GM21576 (cell line): ENCODE results near the gene USP35.

Experiments
- ATAC-seq: cut with Tn5 transposase; IDR thresholded peaks from one replicate; pipeline ENCODE4 v1.9.1; 2021; ENCODE audit warnings: mild to moderate bottlenecking, moderate library complexity; ENCODE audit not compliant: unreplicated experiment

Gene USP35

GRCh38 chr11:78197816-78198215 is 9.1 kb downstream of the USP35 start:
- ATAC-seq, result no peak

- no peak for ATAC-seq
Measured at GRCh38 chr11:78199015-78199652, 10.4 kb downstream of the USP35 start.

GRCh38 chr11:78199653-78200015 is 10.9 kb downstream of the USP35 start:
- ATAC-seq, result no peak

GRCh38 chr11:78200061-78200460 is 11.3 kb downstream of the USP35 start:
- ATAC-seq, result no peak

- no peak for ATAC-seq
Measured at GRCh38 chr11:78200553-78200952, 11.8 kb downstream of the USP35 start.

GRCh38 chr11:78201096-78201818 is 12.5 kb downstream of the USP35 start:
- ATAC-seq, result no peak

GRCh38 chr11:78202733-78203167 is 14.0 kb downstream of the USP35 start:
- no peak for ATAC-seq

GRCh38 chr11:78203184-78203583 is 14.5 kb downstream of the USP35 start:
- ATAC-seq, result no peak

- ATAC-seq, result no peak
Measured at GRCh38 chr11:78205256-78205655, 16.5 kb downstream of the USP35 start.

- no peak for ATAC-seq
Measured at GRCh38 chr11:78205691-78206090, 17.0 kb downstream of the USP35 start.

GRCh38 chr11:78207532-78208256 is 19.0 kb downstream of the USP35 start:
- no peak for ATAC-seq

- ATAC-seq, result no peak
Measured at GRCh38 chr11:78208257-78209165, 19.8 kb downstream of the USP35 start.

GRCh38 chr11:78209478-78209877 is 20.8 kb downstream of the USP35 start:
- ATAC-seq, result no peak

GRCh38 chr11:78210000-78210608 is 21.4 kb downstream of the USP35 start:
- ATAC-seq, result no peak

- ATAC-seq, result no peak
Measured at GRCh38 chr11:78211565-78211964, 22.8 kb downstream of the USP35 start.

GRCh38 chr11:78212586-78213371 is 24.1 kb downstream of the USP35 start:
- ATAC-seq, result no peak

GRCh38 chr11:78213526-78214330 is 25.0 kb downstream of the USP35 start:
- no peak for ATAC-seq

- ATAC-seq, result no peak
Measured at GRCh38 chr11:78214331-78215194, 25.8 kb downstream of the USP35 start.
